Measurements from ENCODE around the gene BFSP2.

The BFSP2 gene

GRCh38 chr3:133383741-133384140 is 16.1 kb upstream of the BFSP2 start:
- no peaks in the 10 kb centered on the region; the same call in 1 of the 2 replicates for H3K4me1 ChIP-seq (ENCODE audit: control insufficient read depth, insufficient read depth, low read length)
- H3K4me3 ChIP-seq (ENCODE audit: low read depth, low read length) = no peak overlapping the region
- no peaks in the 10 kb centered on the region for H3K9me3 ChIP-seq (ENCODE audit: control insufficient read depth, insufficient read depth, low read depth, low read length)
- H3K27ac ChIP-seq (ENCODE audit: low read depth, low read length) = no peak overlapping the region
- no peak overlapping the region for H3K9ac ChIP-seq (ENCODE audit: low read length)
- H3K36me3 ChIP-seq (ENCODE audit: control insufficient read depth, insufficient read depth, low read length) = no peaks in the 10 kb centered on the region
- no peaks in the 10 kb centered on the region for H3K27me3 ChIP-seq (ENCODE audit: control insufficient read depth, insufficient read depth, low read length)

DNA sequence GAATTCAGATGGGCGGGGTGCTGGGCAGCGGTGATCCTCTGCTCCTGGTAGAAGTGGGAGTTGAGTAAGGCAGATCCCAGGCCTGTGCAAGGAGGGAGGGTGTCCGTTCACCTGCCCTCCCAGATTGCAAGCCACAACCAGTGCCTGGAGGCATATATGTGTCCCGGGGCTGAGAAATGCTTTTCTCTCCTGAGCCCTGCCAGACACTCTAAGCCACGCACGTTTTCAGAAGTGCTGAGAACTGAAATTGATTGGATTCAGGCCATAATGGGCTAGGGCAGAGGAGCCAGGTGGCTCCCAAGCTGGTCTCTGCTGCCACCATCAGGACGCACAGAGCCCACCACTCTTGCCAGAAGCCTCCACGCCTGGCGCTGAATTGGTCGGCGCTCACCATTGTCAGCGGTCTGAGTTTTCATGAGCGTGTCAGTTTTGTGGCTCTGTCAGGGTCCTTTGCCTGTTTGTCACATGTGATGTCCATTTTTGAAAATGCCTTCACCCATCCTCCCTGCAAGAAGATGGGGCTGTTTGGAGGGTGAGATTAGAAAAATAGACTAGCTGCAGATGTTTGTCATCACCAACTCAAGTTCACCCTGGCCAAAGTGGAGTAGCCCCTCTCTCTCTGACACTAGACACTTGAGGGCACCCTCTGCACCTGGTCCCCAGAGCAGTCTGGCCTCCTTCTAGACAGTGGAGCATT is 15.4 kb upstream of the BFSP2 start:
- Histone ChIP-seq H3K36me3 (ENCODE audit: control insufficient read depth, insufficient read depth, low read length) (no peaks in the 10 kb centered on the region), H3K4me1 (ENCODE audit: control insufficient read depth, insufficient read depth, low read length) (no peaks in the 10 kb centered on the region; the same call in 1 of the 2 replicates), H3K9ac (ENCODE audit: low read length) (no peak overlapping the region), H3K27me3 (ENCODE audit: control insufficient read depth, insufficient read depth, low read length) (no peaks in the 10 kb centered on the region), H3K4me3 (ENCODE audit: low read depth, low read length) (no peak overlapping the region), H3K9me3 (ENCODE audit: control insufficient read depth, insufficient read depth, low read depth, low read length) (no peaks in the 10 kb centered on the region), H3K27ac (ENCODE audit: low read depth, low read length) (no peak overlapping the region)

DNA sequence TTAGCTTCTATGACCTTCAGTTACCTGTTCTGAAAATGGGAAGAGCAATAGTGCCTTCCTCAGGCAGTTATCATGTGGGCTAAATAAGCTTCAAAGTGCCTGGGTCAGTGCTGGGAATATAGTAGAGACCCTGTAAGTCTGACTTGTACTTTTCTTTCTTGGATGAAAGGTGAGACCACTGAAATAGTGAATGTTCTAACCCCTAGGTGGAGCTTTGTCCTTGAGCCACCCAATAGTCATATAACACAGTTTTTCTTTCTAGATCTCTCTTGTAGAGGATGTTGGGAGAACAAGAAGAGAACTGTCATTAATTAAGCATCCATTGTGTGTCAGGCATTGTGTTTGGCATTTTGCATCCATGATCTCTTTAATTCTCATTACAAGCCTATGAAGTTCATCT is 13.0 kb upstream of the BFSP2 start:
- no peak overlapping the region for H3K9ac ChIP-seq (ENCODE audit: low read length)
- H3K36me3 ChIP-seq (ENCODE audit: control insufficient read depth, insufficient read depth, low read length) = no peaks in the 10 kb centered on the region
- no peaks in the 10 kb centered on the region for H3K9me3 ChIP-seq (ENCODE audit: control insufficient read depth, insufficient read depth, low read depth, low read length)
- no peaks in the 10 kb centered on the region for H3K27me3 ChIP-seq (ENCODE audit: control insufficient read depth, insufficient read depth, low read length)
- no peaks in the 10 kb centered on the region; the same call in 1 of the 2 replicates for H3K4me1 ChIP-seq (ENCODE audit: control insufficient read depth, insufficient read depth, low read length)
- H3K27ac ChIP-seq (ENCODE audit: low read depth, low read length) = no peak overlapping the region
- no peak overlapping the region for H3K4me3 ChIP-seq (ENCODE audit: low read depth, low read length)

GRCh38 chr3:133387341-133387740 is 12.5 kb upstream of the BFSP2 start:
- Histone ChIP-seq H3K9me3 (ENCODE audit: control insufficient read depth, insufficient read depth, low read depth, low read length) (no peaks in the 10 kb centered on the region), H3K27ac (ENCODE audit: low read depth, low read length) (no peak overlapping the region), H3K27me3 (ENCODE audit: control insufficient read depth, insufficient read depth, low read length) (no peaks in the 10 kb centered on the region), H3K4me3 (ENCODE audit: low read depth, low read length) (no peak overlapping the region), H3K9ac (ENCODE audit: low read length) (no peak overlapping the region), H3K36me3 (ENCODE audit: control insufficient read depth, insufficient read depth, low read length) (no peaks in the 10 kb centered on the region), H3K4me1 (ENCODE audit: control insufficient read depth, insufficient read depth, low read length) (no peaks in the 10 kb centered on the region; the same call in 1 of the 2 replicates)

GRCh38 chr3:133388696-133389395 is 11.0 kb upstream of the BFSP2 start:
- no peaks in the 10 kb centered on the region for H3K27me3 ChIP-seq (ENCODE audit: control insufficient read depth, insufficient read depth, low read length)
- no peaks in the 10 kb centered on the region for H3K36me3 ChIP-seq (ENCODE audit: control insufficient read depth, insufficient read depth, low read length)
- no peaks in the 10 kb centered on the region; the same call in 1 of the 2 replicates for H3K4me1 ChIP-seq (ENCODE audit: control insufficient read depth, insufficient read depth, low read length)
- no peak overlapping the region for H3K27ac ChIP-seq (ENCODE audit: low read depth, low read length)
- no peaks in the 10 kb centered on the region for H3K9me3 ChIP-seq (ENCODE audit: control insufficient read depth, insufficient read depth, low read depth, low read length)
- no peak overlapping the region for H3K9ac ChIP-seq (ENCODE audit: low read length)
- H3K4me3 ChIP-seq (ENCODE audit: low read depth, low read length) = no peak overlapping the region

GRCh38 chr3:133390715-133391114 is 9.1 kb upstream of the BFSP2 start:
- H3K4me1 ChIP-seq (ENCODE audit: control insufficient read depth, insufficient read depth, low read length) = no peaks in the 10 kb centered on the region; the same call in 1 of the 2 replicates
- no peak overlapping the region for H3K27ac ChIP-seq (ENCODE audit: low read depth, low read length)
- H3K36me3 ChIP-seq (ENCODE audit: control insufficient read depth, insufficient read depth, low read length) = no peaks in the 10 kb centered on the region
- H3K4me3 ChIP-seq (ENCODE audit: low read depth, low read length) = no peak overlapping the region
- no peak overlapping the region for H3K9ac ChIP-seq (ENCODE audit: low read length)
- H3K9me3 ChIP-seq (ENCODE audit: control insufficient read depth, insufficient read depth, low read depth, low read length) = peaks cover 2% of the 10 kb centered on the region; the same call in 1 of the 2 replicates
- no peaks in the 10 kb centered on the region for H3K27me3 ChIP-seq (ENCODE audit: control insufficient read depth, insufficient read depth, low read length)

- Histone ChIP-seq H3K4me3 (ENCODE audit: low read depth, low read length) (no peak overlapping the region), H3K27ac (ENCODE audit: low read depth, low read length) (no peak overlapping the region), H3K36me3 (ENCODE audit: control insufficient read depth, insufficient read depth, low read length) (no peaks in the 10 kb centered on the region)
Observed at GRCh38 chr3:133393204-133393603, 6.7 kb upstream of the BFSP2 start.

GRCh38 chr3:133393691-133394474 is 6.0 kb upstream of the BFSP2 start:
- peaks cover 2% of the 10 kb centered on the region; the same call in 1 of the 2 replicates for H3K9me3 ChIP-seq (ENCODE audit: control insufficient read depth, insufficient read depth, low read depth, low read length)
- no peaks in the 10 kb centered on the region for H3K27me3 ChIP-seq (ENCODE audit: control insufficient read depth, insufficient read depth, low read length)
- no peaks in the 10 kb centered on the region for H3K4me1 ChIP-seq (ENCODE audit: control insufficient read depth, insufficient read depth, low read length)
- H3K9ac ChIP-seq (ENCODE audit: low read length) = no peak overlapping the region
- no peaks in the 10 kb centered on the region for H3K36me3 ChIP-seq (ENCODE audit: control insufficient read depth, insufficient read depth, low read length)
- H3K4me3 ChIP-seq (ENCODE audit: low read depth, low read length) = no peak overlapping the region
- no peak overlapping the region for H3K27ac ChIP-seq (ENCODE audit: low read depth, low read length)

More at GRCh38 chr3:133393204-133393603, 6.7 kb upstream of the BFSP2 start:
- Histone ChIP-seq H3K4me1 (ENCODE audit: control insufficient read depth, insufficient read depth, low read length) (no peaks in the 10 kb centered on the region), H3K27me3 (ENCODE audit: control insufficient read depth, insufficient read depth, low read length) (no peaks in the 10 kb centered on the region), H3K9me3 (ENCODE audit: control insufficient read depth, insufficient read depth, low read depth, low read length) (peaks cover 2% of the 10 kb centered on the region; the same call in 1 of the 2 replicates), H3K9ac (ENCODE audit: low read length) (no peak overlapping the region)

- Histone ChIP-seq H3K27ac (ENCODE audit: low read depth, low read length) (no peak overlapping the region), H3K36me3 (ENCODE audit: control insufficient read depth, insufficient read depth, low read length) (no peaks in the 10 kb centered on the region)
Observed at GRCh38 chr3:133394561-133395311, 5.1 kb upstream of the BFSP2 start.

DNA sequence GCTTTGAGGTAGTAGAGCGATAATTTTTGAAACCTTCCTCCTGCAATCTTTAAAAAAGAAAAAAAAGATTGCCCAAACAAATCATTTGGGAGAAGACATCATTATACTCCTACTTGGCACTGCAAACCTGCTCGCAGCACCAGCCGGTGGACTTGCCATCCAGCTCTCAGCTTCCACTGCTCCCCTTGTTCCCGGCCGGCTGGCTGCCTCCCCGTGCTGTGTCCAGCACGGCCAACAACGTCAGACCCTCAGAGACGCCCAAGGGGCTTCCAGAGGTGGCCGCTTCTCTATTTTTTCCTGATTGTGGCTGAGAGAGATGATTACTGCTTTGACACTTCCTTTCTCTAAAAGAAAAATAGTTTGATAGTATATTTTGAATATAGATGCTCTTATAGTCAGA is 3.0 kb upstream of the BFSP2 start:
- Histone ChIP-seq H3K9ac (ENCODE audit: low read length) (no peak overlapping the region), H3K9me3 (ENCODE audit: control insufficient read depth, insufficient read depth, low read depth, low read length) (peaks cover 2% of the 10 kb centered on the region; the same call in 1 of the 2 replicates), H3K36me3 (ENCODE audit: control insufficient read depth, insufficient read depth, low read length) (no peaks in the 10 kb centered on the region), H3K27ac (ENCODE audit: low read depth, low read length) (no peak overlapping the region), H3K4me3 (ENCODE audit: low read depth, low read length) (no peak overlapping the region), H3K27me3 (ENCODE audit: control insufficient read depth, insufficient read depth, low read length) (no peaks in the 10 kb centered on the region), H3K4me1 (ENCODE audit: control insufficient read depth, insufficient read depth, low read length) (no peaks in the 10 kb centered on the region)

More at GRCh38 chr3:133394561-133395311, 5.1 kb upstream of the BFSP2 start:
- Histone ChIP-seq H3K9me3 (ENCODE audit: control insufficient read depth, insufficient read depth, low read depth, low read length) (peaks cover 2% of the 10 kb centered on the region; the same call in 1 of the 2 replicates), H3K4me1 (ENCODE audit: control insufficient read depth, insufficient read depth, low read length) (no peaks in the 10 kb centered on the region), H3K27me3 (ENCODE audit: control insufficient read depth, insufficient read depth, low read length) (no peaks in the 10 kb centered on the region), H3K4me3 (ENCODE audit: low read depth, low read length) (no peak overlapping the region), H3K9ac (ENCODE audit: low read length) (no peak overlapping the region)

Measured in HUES6 (cell line).